CD4-positive, alpha-beta T cell (primary cell): ENCODE measurements around the gene LRRC2. TPM values are rescaled to one million over a fixed set of nuclear protein-coding genes. Genes with fewer than 3 reads are reported as not detected.
"Not testable (repeated sequence)": the region's sequence is repeated elsewhere in the genome, so short reads cannot be mapped to it uniquely, and the experiment has no call there.

ENCODE experiments used
- ATAC-seq: fragments of 200-7000 bp; cut with Tn5 transposase; one replicate; pipeline ENCODE4 v1.10.0; 2022; ENCODE audit warnings: mild to moderate bottlenecking; ENCODE audit not compliant: poor library complexity
- CTCF ChIA-PET: fragments of 350-600 bp; sonication (Branson Sonifier 250); formaldehyde crosslinking; loops from one replicate; lab custom pipeline; 2021; ENCODE audit warnings: antibody characterized with exemption, inconsistent platforms; lab: Charles Lee
- POLR2A ChIA-PET: fragments of 350-600 bp; sonication (Branson Sonifier 250); formaldehyde crosslinking; loops from one replicate; lab custom pipeline; 2021; ENCODE audit warnings: antibody characterized with exemption, inconsistent platforms; lab: Charles Lee
- DNase-seq, 14 experiments: peaks; one replicate each; pipeline ENCODE4 v3.0.0-alpha.2; 2013 to 2020; ENCODE audit warnings: mixed read lengths in 2 of 14
- H3K27ac ChIP-seq, 2 donors: one replicate each; pipeline versions ENCODE4 v1.5.1 to v1.7.0; 2013; ENCODE audit warnings: low read length in 2 of 2, low read depth in 1 of 2, mild to moderate bottlenecking in 1 of 2
- H3K27me3 ChIP-seq, 2 experiments: 1 replicate in 1 of 2; 2 replicates in 1 of 2; pipeline versions ENCODE4 v1.6.1 to v1.7.0; 2013; ENCODE audit warnings: low read length in 2 of 2, control low read depth in 1 of 2, mild to moderate bottlenecking in 1 of 2, moderate library complexity in 1 of 2; ENCODE audit not compliant: insufficient read depth in 2 of 2, control insufficient read depth in 1 of 2
- H3K36me3 ChIP-seq: one replicate; pipeline ENCODE4 v1.6.1; 2013; ENCODE audit warnings: low read length, control low read depth; ENCODE audit not compliant: insufficient read depth
- H3K4me1 ChIP-seq: one replicate; pipeline ENCODE4 v1.6.1; 2013; ENCODE audit warnings: low read length, control low read depth; ENCODE audit not compliant: insufficient read depth
- H3K4me3 ChIP-seq: one replicate; pipeline ENCODE4 v1.5.1; 2013; ENCODE audit warnings: mild to moderate bottlenecking, low read length, moderate library complexity
- H3K9me3 ChIP-seq, 2 experiments: 1 replicate in 1 of 2; 2 replicates in 1 of 2; pipeline versions ENCODE4 v1.6.1 to v1.7.0; 2013; ENCODE audit warnings: low read length in 2 of 2, mild to moderate bottlenecking in 2 of 2, control low read depth in 1 of 2, moderate library complexity in 1 of 2; ENCODE audit not compliant: control insufficient read depth in 1 of 2, insufficient read depth in 1 of 2
- H3K27ac Mint-ChIP-seq: one replicate; pipeline ENCODE4 v1.8.0; 2020; ENCODE audit warnings: mixed read lengths
- H3K27me3 Mint-ChIP-seq: one replicate; pipeline ENCODE4 v1.8.0; 2021; ENCODE audit warnings: mixed read lengths
- H3K36me3 Mint-ChIP-seq: one replicate; pipeline ENCODE4 v1.8.0; 2021; ENCODE audit warnings: low read depth, mixed read lengths
- H3K4me1 Mint-ChIP-seq: one replicate; pipeline ENCODE4 v1.8.0; 2021; ENCODE audit warnings: low read depth, mixed read lengths
- H3K4me3 Mint-ChIP-seq: one replicate; pipeline ENCODE4 v1.8.0; 2020; ENCODE audit warnings: mild to moderate bottlenecking, mixed read lengths
- H3K9me3 Mint-ChIP-seq: one replicate; pipeline ENCODE4 v1.8.0; 2020; ENCODE audit warnings: mixed read lengths
- CTCF ChIP-seq: fragments of 200-600 bp; IDR thresholded peaks from one replicate; pipeline ENCODE4 v1.8.0; 2022; ENCODE audit warnings: antibody characterized with exemption, mild to moderate bottlenecking
- intact Hi-C, 2 experiments: fragments of 100-400 bp; cut with DNase I in 1 of 2; cut with micrococcal nuclease in 1 of 2; formaldehyde crosslinking; loops; one replicate each; pipeline versions ENCODE4 v1.15.1 to v1.9.0; 2023 to 2025; cut with DNase I, micrococcal nuclease
- total RNA-seq, 174 experiments: library from RNA in 2 of 174; stranded (reverse) in 2 of 174; gene quantifications; one replicate each; pipeline ENCODE4 v1.2.3 and lab custom pipeline; 2021 to 2026

Gene LRRC2
- total RNA-seq, 2 experiments from 2014 or later: 0.59 to 0.91 TPM

- ChIA-PET POLR2A (no interaction called here), CTCF (no interaction called here)
- Mint-ChIP-seq H3K9me3 (no peaks in the 10 kb centered on the region), H3K27ac (no peak overlapping the region), H3K36me3 (no peaks in the 10 kb centered on the region), H3K4me1 (no peaks in the 10 kb centered on the region), H3K4me3 (no peak overlapping the region), H3K27me3 (no peaks in the 10 kb centered on the region)
- Histone ChIP-seq H3K4me3 (no peak overlapping the region), H3K36me3 (no peaks in the 10 kb centered on the region), H3K27ac (no peak overlapping the region), H3K9me3 (no peaks in the 10 kb centered on the region), H3K27me3 (no peaks in the 10 kb centered on the region), H3K4me1 (no peaks in the 10 kb centered on the region)
- intact Hi-C loops: no loop called here
- DNase-seq (no peak), ATAC-seq (no peak)
- TF ChIP-seq CTCF: no peak
Measured at GRCh38 chr3:46594723-46595122, 28.6 kb upstream of the LRRC2 start.

- no peak for ATAC-seq
- intact Hi-C loops: no loop called here
- Histone ChIP-seq H3K27me3 (no peaks in the 10 kb centered on the region), H3K4me1 (no peaks in the 10 kb centered on the region), H3K4me3 (no peak overlapping the region), H3K36me3 (no peaks in the 10 kb centered on the region), H3K9me3 (no peaks in the 10 kb centered on the region), H3K27ac (no peak overlapping the region)
- H3K4me1 Mint-ChIP-seq: no peaks in the 10 kb centered on the region
- H3K27me3 Mint-ChIP-seq: no peaks in the 10 kb centered on the region
- no peak for TF ChIP-seq CTCF
- H3K9me3 Mint-ChIP-seq: no peaks in the 10 kb centered on the region
- H3K36me3 Mint-ChIP-seq: no peaks in the 10 kb centered on the region
- ChIA-PET POLR2A (no interaction called here), CTCF (interaction anchor here (1.1 kb wide), 1 partner anchor 57 kb away, joined by 3 read pairs; no protein-coding TSS in a partner anchor)
- no peak for DNase-seq
- H3K27ac Mint-ChIP-seq: no peak overlapping the region
- no peak overlapping the region for H3K4me3 Mint-ChIP-seq
Measured at GRCh38 chr3:46593979-46594378, 27.9 kb upstream of the LRRC2 start.

GRCh38 chr3:46593274-46593862 is 27.3 kb upstream of the LRRC2 start:
- Histone ChIP-seq H3K27ac (no peak overlapping the region), H3K27me3 (no peaks in the 10 kb centered on the region), H3K36me3 (no peaks in the 10 kb centered on the region), H3K4me1 (no peaks in the 10 kb centered on the region), H3K9me3 (no peaks in the 10 kb centered on the region), H3K4me3 (no peak overlapping the region)
- Mint-ChIP-seq H3K9me3 (no peaks in the 10 kb centered on the region), H3K36me3 (no peaks in the 10 kb centered on the region), H3K4me3 (no peak overlapping the region), H3K4me1 (no peaks in the 10 kb centered on the region), H3K27me3 (no peaks in the 10 kb centered on the region), H3K27ac (no peak overlapping the region)
- TF ChIP-seq CTCF: no peak
- ATAC-seq (no peak), DNase-seq (no peak)
- ChIA-PET POLR2A (no interaction called here), CTCF (interaction anchor here (1.1 kb wide), 1 partner anchor 57 kb away, joined by 3 read pairs; no protein-coding TSS in a partner anchor)
- intact Hi-C loops: no loop called here

- intact Hi-C loops, H3K27me3 ChIP-seq, H3K36me3 Mint-ChIP-seq, H3K4me3 Mint-ChIP-seq, ATAC-seq, H3K27ac ChIP-seq, H3K4me3 ChIP-seq, H3K9me3 Mint-ChIP-seq, H3K27ac Mint-ChIP-seq, DNase-seq, H3K27me3 Mint-ChIP-seq, H3K36me3 ChIP-seq, H3K9me3 ChIP-seq, H3K4me1 ChIP-seq: not testable (repeated sequence)
- H3K4me1 Mint-ChIP-seq: peaks cover 13% of the 10 kb centered on the region
- CTCF ChIA-PET: interaction anchor here (1.6 kb wide), 1 partner anchor 43 kb away, joined by 4 read pairs; no protein-coding TSS in a partner anchor
- POLR2A ChIA-PET: interaction anchor here (1.2 kb wide), 1 partner anchor 22 kb away, joined by 3 read pairs; no protein-coding TSS in a partner anchor
Measured at GRCh38 chr3:46587268-46587667, 21.2 kb upstream of the LRRC2 start.
